IMR-90 (cell line): ENCODE measurements around the gene TFAP2A. TPM values are rescaled to one million over a fixed set of nuclear protein-coding genes. Genes with fewer than 3 reads are reported as not detected.

ENCODE experiments used
- ATAC-seq: fragments of 200-7000 bp; cut with Tn5 transposase; 2 replicates; pipeline ENCODE4 v1.9.1; 2020; ENCODE audit warnings: low read depth, mild to moderate bottlenecking, moderate library complexity
- BruUV-seq: library from RNA; stranded (reverse); fragments of 400-500 nt; replicated peaks from 2 replicates; lab custom pipeline; 2021; lab: Mats Ljungman, UMichigan
- CTCF ChIA-PET: fragments of 300-600 bp; formaldehyde crosslinking; extraction: SDS; loops from one replicate; lab custom pipeline; 2021; ENCODE audit warnings: antibody characterized with exemption; lab: Yijun Ruan, JAX
- POLR2A ChIA-PET: fragments of 300-600 bp; sonication (Branson Sonifier 250); formaldehyde crosslinking; loops from one replicate; lab custom pipeline; 2022; ENCODE audit warnings: antibody characterized with exemption; ENCODE audit not compliant: unreplicated experiment; lab: Charles Lee
- DNase-seq: peaks from one replicate; pipeline ENCODE4 v3.0.0; 2013
- H2AFZ ChIP-seq: replicated peaks from 2 replicates; pipeline ENCODE3; 2013; ENCODE audit warnings: low read length, mild to moderate bottlenecking; ENCODE audit not compliant: poor library complexity
- H2AK5ac ChIP-seq: 2 replicates; pipeline ENCODE4 v1.6.1; 2013; ENCODE audit warnings: low read depth, low read length, inconsistent platforms
- H2AK9ac ChIP-seq: replicated peaks from 2 replicates; pipeline ENCODE3; 2013; ENCODE audit warnings: mild to moderate bottlenecking, low read depth, low read length, moderate library complexity; ENCODE audit not compliant: poor library complexity
- H2BK120ac ChIP-seq: 2 replicates; pipeline ENCODE4 v1.6.1; 2013; ENCODE audit warnings: low read depth, low read length, inconsistent platforms
- H2BK15ac ChIP-seq: 3 replicates; pipeline ENCODE4 v1.6.1; 2013; ENCODE audit warnings: low read depth, low read length, inconsistent platforms
- H2BK20ac ChIP-seq: 2 replicates; pipeline ENCODE4 v1.6.1; 2013; ENCODE audit warnings: low read depth, mild to moderate bottlenecking, inconsistent platforms, low read length, moderate library complexity
- H2BK5ac ChIP-seq: 2 replicates; pipeline ENCODE4 v1.6.1; 2013; ENCODE audit warnings: mild to moderate bottlenecking, low read depth, low read length, inconsistent platforms; ENCODE audit not compliant: poor library complexity, severe bottlenecking
- H3K14ac ChIP-seq: replicated peaks from 2 replicates; pipeline ENCODE4 v1.6.1; 2013; ENCODE audit warnings: low read depth, low read length, inconsistent platforms
- H3K18ac ChIP-seq: 2 replicates; pipeline ENCODE4 v1.6.1; 2013; ENCODE audit warnings: low read depth, low read length, control low read depth
- H3K23ac ChIP-seq: 2 replicates; pipeline ENCODE4 v1.6.1; 2013; ENCODE audit warnings: low read depth, low read length, inconsistent platforms
- H3K27ac ChIP-seq: 2 replicates; pipeline ENCODE4 v1.5.1; 2013; ENCODE audit warnings: mild to moderate bottlenecking, control low read depth, low read length; ENCODE audit not compliant: insufficient read depth
- H3K27me3 ChIP-seq: 2 replicates; pipeline ENCODE4 v1.6.1; 2013; ENCODE audit warnings: low read length; ENCODE audit not compliant: control insufficient read depth, insufficient read depth
- H3K36me3 ChIP-seq: 2 replicates; pipeline ENCODE4 v1.6.1; 2013; ENCODE audit warnings: low read length, mixed read lengths; ENCODE audit not compliant: control insufficient read depth, insufficient read depth
- H3K4ac ChIP-seq: 2 replicates; pipeline ENCODE4 v1.6.1; 2013; ENCODE audit warnings: low read depth, low read length, inconsistent platforms
- H3K4me1 ChIP-seq: 2 replicates; pipeline ENCODE4 v1.6.1; 2013; ENCODE audit warnings: low read length, mixed read lengths; ENCODE audit not compliant: control insufficient read depth, insufficient read depth
- H3K4me2 ChIP-seq: 2 replicates; pipeline ENCODE4 v1.6.1; 2013; ENCODE audit warnings: low read depth, mild to moderate bottlenecking, control low read depth, low read length, moderate library complexity
- H3K4me3 ChIP-seq: 2 replicates; pipeline ENCODE4 v1.5.1; 2013; ENCODE audit warnings: low read depth, mild to moderate bottlenecking, control low read depth, low read length, moderate library complexity; ENCODE audit not compliant: insufficient read depth
- H3K56ac ChIP-seq: 2 replicates; pipeline ENCODE4 v1.6.1; 2013; ENCODE audit warnings: low read length, inconsistent platforms; ENCODE audit not compliant: insufficient read depth; ENCODE audit errors: extremely low read depth
- H3K79me1 ChIP-seq, 2 experiments: 2 replicates each; pipeline ENCODE4 v1.6.1; 2013; ENCODE audit warnings: low read length in 2 of 2, inconsistent platforms in 1 of 2, low read depth in 1 of 2
- H3K9ac ChIP-seq: 2 replicates; pipeline ENCODE4 v1.6.1; 2013; ENCODE audit warnings: low read depth, low read length, control low read depth
- H3K9me1 ChIP-seq: 2 replicates; pipeline ENCODE4 v1.6.1; 2013; ENCODE audit warnings: low read length, inconsistent platforms; ENCODE audit not compliant: insufficient read depth
- H3K9me3 ChIP-seq: 2 replicates; pipeline ENCODE4 v1.6.1; 2013; ENCODE audit warnings: low read length; ENCODE audit not compliant: control insufficient read depth, insufficient read depth
- H4K20me1 ChIP-seq: 2 replicates; pipeline ENCODE4 v1.6.1; 2013; ENCODE audit warnings: low read length, inconsistent platforms; ENCODE audit not compliant: insufficient read depth
- H4K5ac ChIP-seq: 2 replicates; pipeline ENCODE4 v1.6.1; 2013; ENCODE audit warnings: mild to moderate bottlenecking, low read depth, low read length, control low read depth
- H4K8ac ChIP-seq, 2 experiments: 2 replicates each; pipeline ENCODE4 v1.6.1; 2013; ENCODE audit warnings: low read depth in 2 of 2, low read length in 2 of 2, control low read depth in 1 of 2, inconsistent platforms in 1 of 2
- H4K91ac ChIP-seq: 2 replicates; pipeline ENCODE4 v1.6.1; 2013; ENCODE audit warnings: low read depth, low read length, inconsistent platforms; ENCODE audit not compliant: insufficient read depth
- BHLHE40 ChIP-seq: fragments of 150-350 bp; IDR thresholded peaks from 2 replicates; pipeline ENCODE4 v1.6.1; 2016; ENCODE audit warnings: mild to moderate bottlenecking, low read depth, low read length
- CHD1 ChIP-seq: IDR thresholded peaks from 2 replicates; pipeline ENCODE4 v1.6.1; 2012; ENCODE audit warnings: low read depth, low read length, improper control_type of control experiment
- CTCF ChIP-seq: conservative IDR thresholded peaks from 2 replicates; pipeline ENCODE4 v1.5.1; 2012; ENCODE audit warnings: mild to moderate bottlenecking, low read depth, low read length, improper control_type of control experiment
- MAFK ChIP-seq: IDR thresholded peaks from 2 replicates; pipeline ENCODE4 v1.6.1; 2012; ENCODE audit warnings: low read depth, low read length, improper control_type of control experiment
- MAZ ChIP-seq: IDR thresholded peaks from 2 replicates; pipeline ENCODE4 v1.6.1; 2012; ENCODE audit warnings: low read depth, mild to moderate bottlenecking, low read length, improper control_type of control experiment, moderate library complexity, borderline replicate concordance
- MXI1 ChIP-seq: IDR thresholded peaks from 2 replicates; pipeline ENCODE4 v1.6.1; 2012; ENCODE audit warnings: low read depth, mild to moderate bottlenecking, low read length, moderate library complexity, borderline replicate concordance
- NFE2L2 ChIP-seq: fragments of 150-350 bp; IDR thresholded peaks from 2 replicates; pipeline ENCODE4 v1.6.1; 2016; ENCODE audit warnings: low read depth, mild to moderate bottlenecking, low read length
- POLR2A ChIP-seq: IDR thresholded peaks from 2 replicates; pipeline ENCODE4 v1.6.1; 2012; ENCODE audit warnings: mild to moderate bottlenecking, low read depth, low read length
- RAD21 ChIP-seq: IDR thresholded peaks from 2 replicates; pipeline ENCODE4 v1.6.1; 2012; ENCODE audit warnings: low read length, improper control_type of control experiment
- RCOR1 ChIP-seq: IDR thresholded peaks from 2 replicates; pipeline ENCODE4 v1.6.1; 2012; ENCODE audit warnings: mild to moderate bottlenecking, low read length, improper control_type of control experiment; ENCODE audit not compliant: insufficient replicate concordance
- RFX5 ChIP-seq: IDR thresholded peaks from 2 replicates; pipeline ENCODE4 v1.8.0; 2012; ENCODE audit warnings: low read depth, mild to moderate bottlenecking, low read length, moderate library complexity
- SMC3 ChIP-seq: fragments of 150-350 bp; IDR thresholded peaks from 2 replicates; pipeline ENCODE4 v1.6.1; 2016; ENCODE audit warnings: low read depth, mild to moderate bottlenecking, antibody characterized with exemption, low read length, moderate library complexity
- WGBS, 2 experiments: methylation state at CpG; one replicate each; pipeline versions ENCODE4 v1.1.5 to v1.1.7; 2013; ENCODE audit warnings: missing lambda C conversion rate in 2 of 2; ENCODE audit not compliant: insufficient read length in 1 of 2; ENCODE audit errors: extremely low coverage in 2 of 2; 5-methylcytosine and 5-hydroxymethylcytosine counted together
- dilution Hi-C: fragments of 300-500 bp; cut with HindIII; formaldehyde crosslinking; loops from one replicate; pipeline ENCODE4 v1.14.3; 2018; ENCODE audit warnings: low sequenced_read_pairs; ENCODE audit not compliant: unreplicated experiment
- in situ Hi-C: fragments of 300-500 bp; cut with MboI; formaldehyde crosslinking; loops from 3 replicates; pipeline ENCODE4 v1.14.3; 2019; ENCODE audit warnings: low sequenced_read_pairs, inconsistent platforms, mixed read lengths
- intact Hi-C: fragments of 100-400 bp; cut with micrococcal nuclease; formaldehyde crosslinking; loops from 2 replicates; pipeline ENCODE4 v1.10.0; 2022
- polyA plus RNA-seq, 3 experiments: library from polyadenylated mRNA; depleted of rRNA; stranded (reverse); fragments of >200 nt; gene quantifications; 2 replicates each; pipeline ENCODE4 v1.2.3, GENCODE V29; 2012; ENCODE audit warnings: low replicate concordance in 1 of 3
- total RNA-seq: library from RNA; depleted of rRNA; stranded (reverse); fragments of >200 nt; gene quantifications from 2 replicates; pipeline ENCODE4 v1.2.3, GENCODE V29; 2012
- TF ChIP-seq, protein P1 (sequence below): fragments of 150-350 bp; IDR thresholded peaks from 2 replicates; pipeline ENCODE4 v1.6.1; 2017; ENCODE audit warnings: mild to moderate bottlenecking, antibody characterized with exemption, low read length, low read depth
- TF ChIP-seq, protein P2 (sequence below): fragments of 150-350 bp; IDR thresholded peaks from 2 replicates; pipeline ENCODE4 v1.6.1; 2016; ENCODE audit warnings: low read depth, mild to moderate bottlenecking, low read length, moderate library complexity, borderline replicate concordance

The TFAP2A gene
- total and polyA plus RNA-seq, 2 of the 4 experiments (the other 2 are of a cell fraction): 0.72 to 7.1 TPM

- intact Hi-C loops: loop anchor here (10.0 kb wide), 2 partner anchors 772 to 1012 kb away; no protein-coding TSS in a partner anchor
- H3K27ac ChIP-seq: no peak overlapping the region
- BruUV-seq: no TSS peak
- H3K56ac ChIP-seq: no peak overlapping the region
- dilution Hi-C loops: no loop called here
- H3K27me3 ChIP-seq: peaks cover 94% of the 10 kb centered on the region
- no peaks in the 10 kb centered on the region for H4K20me1 ChIP-seq
- no peak overlapping the region for H4K8ac ChIP-seq
- no peak for TF ChIP-seq NFE2L2
- no peak for TF ChIP-seq CTCF
- no peak for TF ChIP-seq MAZ
- no peak for TF ChIP-seq CHD1
- no peak for TF ChIP-seq RCOR1
- no peak for TF ChIP-seq BHLHE40
- TF ChIP-seq RFX5: no peak
- TF ChIP-seq, protein P1, sequence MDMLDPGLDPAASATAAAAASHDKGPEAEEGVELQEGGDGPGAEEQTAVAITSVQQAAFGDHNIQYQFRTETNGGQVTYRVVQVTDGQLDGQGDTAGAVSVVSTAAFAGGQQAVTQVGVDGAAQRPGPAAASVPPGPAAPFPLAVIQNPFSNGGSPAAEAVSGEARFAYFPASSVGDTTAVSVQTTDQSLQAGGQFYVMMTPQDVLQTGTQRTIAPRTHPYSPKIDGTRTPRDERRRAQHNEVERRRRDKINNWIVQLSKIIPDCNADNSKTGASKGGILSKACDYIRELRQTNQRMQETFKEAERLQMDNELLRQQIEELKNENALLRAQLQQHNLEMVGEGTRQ: no peak
- no peak for TF ChIP-seq MAFK
- TF ChIP-seq POLR2A: no peak
- TF ChIP-seq, protein P2, sequence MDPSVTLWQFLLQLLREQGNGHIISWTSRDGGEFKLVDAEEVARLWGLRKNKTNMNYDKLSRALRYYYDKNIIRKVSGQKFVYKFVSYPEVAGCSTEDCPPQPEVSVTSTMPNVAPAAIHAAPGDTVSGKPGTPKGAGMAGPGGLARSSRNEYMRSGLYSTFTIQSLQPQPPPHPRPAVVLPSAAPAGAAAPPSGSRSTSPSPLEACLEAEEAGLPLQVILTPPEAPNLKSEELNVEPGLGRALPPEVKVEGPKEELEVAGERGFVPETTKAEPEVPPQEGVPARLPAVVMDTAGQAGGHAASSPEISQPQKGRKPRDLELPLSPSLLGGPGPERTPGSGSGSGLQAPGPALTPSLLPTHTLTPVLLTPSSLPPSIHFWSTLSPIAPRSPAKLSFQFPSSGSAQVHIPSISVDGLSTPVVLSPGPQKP: no peak
- TF ChIP-seq RAD21: no peak
- no peak for TF ChIP-seq MXI1
- TF ChIP-seq SMC3: no peak
- ATAC-seq (no peak), DNase-seq (no peak)
- no peak overlapping the region for H2BK5ac ChIP-seq
- H3K18ac ChIP-seq: no peak overlapping the region
- H2AK9ac ChIP-seq: no peak overlapping the region
- no peak overlapping the region for H3K23ac ChIP-seq
- 21% methylated on average over 13 of the region's 48 CpGs; no CpG with 5 or more reads in 1 of the 2 experiments for whole genome bisulfite sequencing, 2 experiments
- no peak overlapping the region for H4K5ac ChIP-seq
- ChIA-PET CTCF (no interaction called here), POLR2A (no interaction called here)
- H3K14ac ChIP-seq: no peak overlapping the region
- no peak overlapping the region for H3K4ac ChIP-seq
- no peaks in the 10 kb centered on the region for H3K9me3 ChIP-seq
- no peaks in the 10 kb centered on the region for H3K36me3 ChIP-seq
- no peak overlapping the region for H2AK5ac ChIP-seq
- H3K4me1 ChIP-seq: no peaks in the 10 kb centered on the region; the same call in 1 of the 2 replicates
- H4K91ac ChIP-seq: no peak overlapping the region
- H2BK20ac ChIP-seq: no peak overlapping the region
- no peak overlapping the region for H2BK120ac ChIP-seq
- no peak overlapping the region for H2BK15ac ChIP-seq
- no peak overlapping the region; the same call in 1 of the 2 replicates for H3K4me2 ChIP-seq
- no peaks in the 10 kb centered on the region for H3K79me1 ChIP-seq
- in situ Hi-C loops: loop anchor here (25.0 kb wide), 2 partner anchors 880 to 1980 kb away; partner anchors contain the start of gene SLC35B3
- no peak overlapping the region for H2AFZ ChIP-seq
- H3K4me3 ChIP-seq: no peak overlapping the region
- no peak overlapping the region for H3K9ac ChIP-seq
- no peaks in the 10 kb centered on the region for H3K9me1 ChIP-seq
Measured at GRCh38 chr6:10416863-10417641, 2.2 kb upstream of the TFAP2A start.
